SK-N-SH treated with all-trans-retinoic acid at 6 μM for 48 hours (cell line): ENCODE results near the gene TOX2.

Experiments used
- ATAC-seq: fragments of 200-7000 bp; cut with Tn5 transposase; 3 replicates; pipeline ENCODE4 v1.9.1; 2020; ENCODE audit warnings: mild to moderate bottlenecking, moderate library complexity
- ARNTL ChIP-seq: fragments of 450-650 bp; formaldehyde crosslinking; IDR thresholded peaks from 2 replicates; pipeline ENCODE4 v1.5.0; 2020; ENCODE audit warnings: low read depth, mild to moderate bottlenecking, moderate library complexity, borderline replicate concordance
- BACH2 ChIP-seq: fragments of 250-450 bp; sonication (Bioruptor Pico); IDR thresholded peaks from 2 replicates; pipeline ENCODE4 v1.9.0; 2021; ENCODE audit warnings: mild to moderate bottlenecking, borderline replicate concordance
- CREB5 ChIP-seq: fragments of 250-450 bp; sonication (Bioruptor Pico); IDR thresholded peaks from 2 replicates; pipeline ENCODE4 v1.5.1; 2020; ENCODE audit warnings: low read depth, mild to moderate bottlenecking, moderate library complexity
- CSDC2 ChIP-seq: fragments of 250-450 bp; sonication (Bioruptor Pico); IDR thresholded peaks from 2 replicates; pipeline ENCODE4 v1.5.0; 2020; ENCODE audit warnings: mild to moderate bottlenecking, moderate library complexity
- CSRNP3 ChIP-seq: fragments of 250-450 bp; sonication (Bioruptor Pico); IDR thresholded peaks from 2 replicates; pipeline ENCODE4 v1.5.1; 2021; ENCODE audit warnings: mild to moderate bottlenecking, moderate library complexity
- ESRRG ChIP-seq: fragments of 250-450 bp; sonication (Bioruptor Pico); IDR thresholded peaks from 2 replicates; pipeline ENCODE4 v1.6.1; 2021; ENCODE audit warnings: mild to moderate bottlenecking
- GLIS3 ChIP-seq: fragments of 250-450 bp; sonication (Bioruptor Pico); IDR thresholded peaks from 2 replicates; pipeline ENCODE4 v1.5.0; 2020; ENCODE audit warnings: mild to moderate bottlenecking, moderate library complexity
- ISL1 ChIP-seq: fragments of 250-450 bp; sonication (Bioruptor Pico); IDR thresholded peaks from 2 replicates; pipeline ENCODE4 v2.1.2; 2022; ENCODE audit warnings: mild to moderate bottlenecking, moderate library complexity
- OSR1 ChIP-seq: fragments of 250-450 bp; sonication (Bioruptor Pico); IDR thresholded peaks from 2 replicates; pipeline ENCODE4 v1.8.0; 2022; ENCODE audit warnings: moderate library complexity, mild to moderate bottlenecking, inconsistent platforms
- PATZ1 ChIP-seq: fragments of 250-450 bp; sonication (Bioruptor Pico); IDR thresholded peaks from 2 replicates; pipeline ENCODE4 v1.8.0; 2020; ENCODE audit warnings: mild to moderate bottlenecking, moderate library complexity, borderline replicate concordance
- POU6F1 ChIP-seq: fragments of 250-450 bp; sonication (Bioruptor Pico); IDR thresholded peaks from 2 replicates; pipeline ENCODE4 v1.8.0; 2021; ENCODE audit warnings: low read depth, mild to moderate bottlenecking, moderate library complexity, borderline replicate concordance
- PPARA ChIP-seq: fragments of 250-450 bp; sonication (Bioruptor Pico); IDR thresholded peaks from 2 replicates; pipeline ENCODE4 v1.5.0; 2020; ENCODE audit warnings: mild to moderate bottlenecking, borderline replicate concordance
- RARB ChIP-seq: fragments of 250-450 bp; sonication (Bioruptor Pico); IDR thresholded peaks from 2 replicates; pipeline ENCODE4 v1.8.0; 2021; ENCODE audit warnings: mild to moderate bottlenecking, moderate library complexity
- SNAI2 ChIP-seq: fragments of 250-450 bp; sonication (Bioruptor Pico); IDR thresholded peaks from 2 replicates; pipeline ENCODE4 v1.5.0; 2020; ENCODE audit warnings: mild to moderate bottlenecking, moderate library complexity
- TCF4 ChIP-seq: fragments of 250-450 bp; sonication (Bioruptor Pico); IDR thresholded peaks from 2 replicates; pipeline ENCODE4 v1.8.0; 2021; ENCODE audit warnings: mild to moderate bottlenecking, moderate library complexity, borderline replicate concordance
- TOX ChIP-seq: fragments of 250-450 bp; sonication (Bioruptor Pico); IDR thresholded peaks from 2 replicates; pipeline ENCODE4 v1.8.0; 2021; ENCODE audit warnings: mild to moderate bottlenecking, moderate library complexity, borderline replicate concordance
- TSHZ2 ChIP-seq: fragments of 250-450 bp; sonication (Bioruptor Pico); IDR thresholded peaks from 2 replicates; pipeline ENCODE4 v1.5.0; 2020; ENCODE audit warnings: mild to moderate bottlenecking, moderate library complexity
- ZC3H10 ChIP-seq: fragments of 250-450 bp; sonication (Bioruptor Pico); IDR thresholded peaks from 2 replicates; pipeline ENCODE4 v1.5.1; 2021; ENCODE audit warnings: mild to moderate bottlenecking, moderate library complexity
- ZFP3 ChIP-seq: fragments of 250-450 bp; sonication (Bioruptor Pico); IDR thresholded peaks from 2 replicates; pipeline ENCODE4 v1.5.0; 2020; ENCODE audit warnings: mild to moderate bottlenecking, moderate library complexity
- ZFP30 ChIP-seq: fragments of 450-650 bp; formaldehyde crosslinking; IDR thresholded peaks from 2 replicates; pipeline ENCODE4 v1.5.0; 2022; ENCODE audit warnings: mild to moderate bottlenecking, moderate library complexity
- ZNF565 ChIP-seq: fragments of 450-650 bp; formaldehyde crosslinking; conservative IDR thresholded peaks from 2 replicates; pipeline ENCODE4 v1.5.0; 2020; ENCODE audit warnings: low read depth, mild to moderate bottlenecking, moderate library complexity
- ZNF70 ChIP-seq: fragments of 450-650 bp; formaldehyde crosslinking; IDR thresholded peaks from 2 replicates; pipeline ENCODE4 v1.5.0; 2020; ENCODE audit warnings: mild to moderate bottlenecking, moderate library complexity
- ZNF8 ChIP-seq: fragments of 450-650 bp; formaldehyde crosslinking; IDR thresholded peaks from 2 replicates; pipeline ENCODE4 v1.5.0; 2020; ENCODE audit warnings: mild to moderate bottlenecking, moderate library complexity

The TOX2 gene

GRCh38 chr20:44009679-44009992, 95.0 kb downstream of the TOX2 start:
- no peak for TF ChIP-seq ZFP30 (CRISPR knock-in tag)
- TF ChIP-seq TOX (CRISPR knock-in tag) = no peak
- TF ChIP-seq RARB (CRISPR knock-in tag) = no peak
- TF ChIP-seq CSDC2 (CRISPR knock-in tag) = no peak
- no peak for TF ChIP-seq SNAI2 (CRISPR knock-in tag)
- no peak for TF ChIP-seq CSRNP3 (CRISPR knock-in tag)
- no peak for TF ChIP-seq OSR1 (CRISPR knock-in tag)
- TF ChIP-seq PPARA (CRISPR knock-in tag) = no peak
- no peak for TF ChIP-seq ARNTL
- no peak for TF ChIP-seq ZNF8 (CRISPR knock-in tag)
- TF ChIP-seq ZNF70 (CRISPR knock-in tag) = no peak
- TF ChIP-seq ESRRG (CRISPR knock-in tag) = no peak
- no peak for TF ChIP-seq ZFP3 (CRISPR knock-in tag)
- TF ChIP-seq GLIS3 (CRISPR knock-in tag) = no peak
- TF ChIP-seq ZC3H10 (CRISPR knock-in tag) = no peak
- TF ChIP-seq ISL1 = no peak
- TF ChIP-seq ZNF565 (CRISPR knock-in tag) = no peak
- no peak for TF ChIP-seq CREB5 (CRISPR knock-in tag)
- no peak for ATAC-seq

- no peak for ATAC-seq
- TF ChIP-seq ISL1 (peak; percentile 59), GLIS3 (CRISPR knock-in tag) (no peak), ESRRG (CRISPR knock-in tag) (0 out of 2 replicates have a peak, but pooled peaks have one; percentile 5), ZC3H10 (CRISPR knock-in tag) (no peak), TCF4 (peak; percentile 43; the same call in 1 of the 2 replicates)
Measured at GRCh38 chr20:44010162-44010704, 95.6 kb downstream of the TOX2 start.

- peak; percentile 52; the same call in 2 of the 3 replicates for ATAC-seq
- TF ChIP-seq ZFP30 (CRISPR knock-in tag) (no peak), TSHZ2 (CRISPR knock-in tag) (peak; percentile 41; the same call in 1 of the 2 replicates), TCF4 (peak; percentile 49; the same call in 1 of the 2 replicates)
Measured at GRCh38 chr20:44011251-44011940, 96.7 kb downstream of the TOX2 start.

GRCh38 chr20:44012466-44013226, 98.0 kb downstream of the TOX2 start:
- ATAC-seq = no peak
- TF ChIP-seq SNAI2 (CRISPR knock-in tag) = no peak
- TF ChIP-seq TOX (CRISPR knock-in tag) = no peak
- no peak for TF ChIP-seq BACH2 (CRISPR knock-in tag)
- no peak for TF ChIP-seq ARNTL
- TF ChIP-seq POU6F1 (CRISPR knock-in tag) = no peak
- no peak for TF ChIP-seq TCF4
- TF ChIP-seq ZC3H10 (CRISPR knock-in tag) = no peak
- no peak for TF ChIP-seq ZFP30 (CRISPR knock-in tag)
- no peak for TF ChIP-seq CSDC2 (CRISPR knock-in tag)
- no peak for TF ChIP-seq ZNF8 (CRISPR knock-in tag)
- TF ChIP-seq RARB (CRISPR knock-in tag) = no peak
- no peak for TF ChIP-seq ZNF70 (CRISPR knock-in tag)
- no peak for TF ChIP-seq PATZ1 (CRISPR knock-in tag)
- TF ChIP-seq CSRNP3 (CRISPR knock-in tag) = no peak
